ENCODE results near the gene SYAP1.
"Not testable (repeated sequence)": the region's sequence is repeated elsewhere in the genome, so short reads cannot be mapped to it uniquely, and the experiment has no call there.

SYAP1 gene

DNA sequence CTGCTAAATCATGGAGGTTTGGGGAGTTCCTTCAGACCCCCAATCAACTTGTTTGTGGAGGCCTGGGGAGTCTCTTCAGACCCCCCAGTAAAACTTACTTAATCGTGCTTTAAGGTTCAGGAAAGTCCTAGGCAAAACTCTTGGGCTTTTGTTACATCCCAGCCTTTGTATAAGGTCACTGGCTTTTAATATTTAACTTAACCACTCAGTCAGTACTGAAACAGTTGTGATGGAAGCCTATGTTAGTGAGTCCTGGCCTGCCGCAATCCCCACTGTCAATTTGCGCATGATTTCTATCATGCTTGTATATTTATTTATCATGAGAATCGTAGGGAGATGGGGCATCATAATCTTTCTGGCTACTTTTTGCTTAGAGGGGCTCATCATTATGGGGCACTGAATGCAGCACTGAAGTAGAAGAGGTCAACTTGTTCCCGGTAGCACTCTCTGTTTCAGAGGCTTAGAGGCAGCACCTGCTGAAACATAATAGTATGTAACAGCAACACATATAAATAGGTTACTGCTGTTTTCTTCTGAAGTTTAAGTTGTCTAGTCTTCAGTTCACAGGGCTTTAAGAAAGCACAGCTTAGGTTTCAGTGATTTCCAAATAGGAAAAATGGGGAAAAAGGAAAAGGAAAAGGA lies 7.1 kb downstream of the SYAP1 start:
- not testable (repeated sequence) for DNase-seq

DNA sequence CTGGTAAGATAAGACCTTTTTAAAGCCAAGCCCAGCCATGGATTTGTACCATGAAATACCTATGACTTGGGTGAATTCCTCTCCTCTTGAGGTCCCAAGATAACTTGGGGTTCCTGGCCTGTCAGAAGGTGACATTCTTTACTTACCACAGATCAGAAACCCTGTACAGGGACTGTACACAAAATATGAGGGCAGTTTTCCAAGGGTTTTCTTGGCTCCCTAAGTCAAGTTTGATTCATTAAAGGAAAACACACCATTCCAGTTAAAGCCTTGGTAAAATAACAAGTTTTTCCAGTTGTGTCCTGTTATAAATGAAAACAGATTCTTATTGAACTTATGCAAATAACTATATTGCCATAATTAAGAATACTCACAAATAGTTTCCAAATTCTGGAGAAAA lies 8.2 kb downstream of the SYAP1 start:
- no peak for DNase-seq

DNA sequence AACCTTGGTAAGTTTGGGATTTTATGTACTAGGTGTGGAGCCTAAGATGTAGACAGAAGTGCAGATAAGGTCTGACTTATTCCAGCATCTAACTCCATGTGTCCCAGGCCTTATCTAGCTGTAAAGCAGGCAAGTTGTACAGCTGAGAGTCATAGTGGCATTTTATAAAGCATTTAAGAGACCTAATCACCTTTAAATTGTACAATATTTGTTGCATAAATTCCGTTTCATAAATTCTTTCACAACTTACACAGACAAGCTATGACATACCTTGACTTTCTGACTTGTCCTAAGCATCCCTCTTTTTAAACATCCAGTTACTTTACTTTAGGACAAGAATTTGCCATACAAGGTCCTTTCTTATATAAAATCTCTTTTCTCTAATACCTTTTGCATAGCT lies 11.0 kb downstream of the SYAP1 start:
- DNase-seq, result no peak

DNA sequence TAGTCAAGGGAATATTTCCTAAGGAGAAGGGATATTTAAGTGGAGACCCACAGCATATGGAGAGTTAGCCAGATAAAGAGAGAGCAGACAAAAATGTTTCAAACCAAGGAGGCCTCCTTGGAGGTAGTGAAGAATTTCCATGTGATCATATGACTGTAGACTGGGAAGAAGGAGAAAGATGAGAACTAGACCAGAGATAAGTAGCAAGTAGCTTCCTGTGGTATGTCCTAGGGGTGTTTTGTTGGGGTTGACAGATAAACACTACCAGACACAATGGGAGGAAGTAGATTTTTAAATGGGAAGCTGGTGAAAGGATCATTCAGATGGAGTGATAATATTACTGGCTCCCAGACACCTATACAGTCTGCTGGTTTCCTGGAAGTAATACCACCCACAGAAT lies 13.6 kb downstream of the SYAP1 start:
- DNase-seq, result no peak

DNA sequence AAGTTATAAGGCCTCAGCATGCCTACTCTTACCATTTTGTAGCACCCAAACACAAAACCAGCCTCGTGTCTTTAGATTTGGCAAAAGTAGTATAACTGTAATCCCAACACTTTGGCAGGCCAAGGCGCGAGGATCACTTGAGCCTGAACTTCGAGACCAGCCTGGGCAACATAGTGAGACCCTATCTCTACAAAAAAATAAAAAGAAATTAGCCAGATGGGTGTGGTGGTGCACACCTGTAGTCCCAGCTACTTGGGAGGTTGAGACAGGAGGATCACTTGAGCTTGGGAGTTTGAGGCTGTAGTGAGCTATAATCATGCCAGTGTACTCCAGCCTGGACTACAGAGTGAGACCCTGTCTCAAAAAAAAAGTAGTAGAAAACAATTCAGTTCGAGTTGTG lies 17.6 kb downstream of the SYAP1 start:
- no peak for DNase-seq

DNA sequence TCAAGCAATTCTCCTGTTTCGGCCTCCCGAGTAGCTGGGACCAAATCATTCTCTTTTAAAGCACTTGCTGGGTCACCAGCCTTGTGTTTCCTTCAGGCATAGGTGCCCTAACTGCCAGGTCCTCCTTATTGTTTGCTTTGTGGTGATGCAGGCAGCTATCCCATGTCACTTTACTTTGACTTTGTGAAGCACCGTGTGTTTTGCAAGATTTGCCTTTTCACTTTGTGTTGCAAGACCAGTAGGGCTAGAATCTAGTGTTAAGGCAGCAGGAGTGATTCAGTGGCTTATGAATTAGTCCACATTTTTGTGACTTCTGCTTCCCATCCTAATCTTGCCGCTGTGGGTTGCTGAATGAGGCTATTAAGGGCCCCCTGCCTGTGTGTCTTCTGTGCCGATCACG lies 20.2 kb downstream of the SYAP1 start:
- no peak for DNase-seq

DNA sequence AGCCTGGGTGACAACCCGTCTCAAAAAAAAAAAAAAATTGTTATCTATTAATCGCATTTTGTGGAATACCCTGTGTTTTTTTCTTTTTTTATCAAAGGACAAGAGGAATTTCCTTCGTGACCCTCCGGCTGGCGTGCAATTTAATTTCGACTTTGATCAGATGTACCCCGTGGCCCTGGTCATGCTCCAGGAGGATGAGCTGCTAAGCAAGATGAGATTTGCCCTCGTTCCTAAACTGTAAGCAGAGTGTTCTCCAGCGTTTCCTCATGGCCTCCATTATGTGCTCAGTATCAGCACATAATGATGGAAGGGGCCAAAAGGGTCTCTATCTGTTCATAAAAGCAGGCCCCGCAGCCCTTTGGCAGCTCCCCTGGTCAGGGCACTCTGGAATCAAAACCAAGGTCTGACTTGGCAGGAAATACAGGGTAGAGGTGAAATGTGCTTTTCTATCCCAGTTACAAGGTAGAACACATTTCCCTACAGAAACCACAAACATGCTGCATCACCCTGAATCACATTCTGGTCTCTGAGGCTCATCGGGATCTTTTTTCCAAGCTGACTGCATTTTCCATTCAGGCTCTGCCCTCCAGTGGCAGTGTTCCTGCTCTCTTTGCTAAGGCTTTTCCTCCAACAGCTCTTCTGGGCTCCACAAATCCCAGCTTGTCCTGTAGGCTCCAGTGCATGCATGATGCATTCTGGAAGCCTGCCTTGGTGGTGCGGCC lies 24.4 kb downstream of the SYAP1 start:
- DNase-seq, result peak; percentile 66

DNA sequence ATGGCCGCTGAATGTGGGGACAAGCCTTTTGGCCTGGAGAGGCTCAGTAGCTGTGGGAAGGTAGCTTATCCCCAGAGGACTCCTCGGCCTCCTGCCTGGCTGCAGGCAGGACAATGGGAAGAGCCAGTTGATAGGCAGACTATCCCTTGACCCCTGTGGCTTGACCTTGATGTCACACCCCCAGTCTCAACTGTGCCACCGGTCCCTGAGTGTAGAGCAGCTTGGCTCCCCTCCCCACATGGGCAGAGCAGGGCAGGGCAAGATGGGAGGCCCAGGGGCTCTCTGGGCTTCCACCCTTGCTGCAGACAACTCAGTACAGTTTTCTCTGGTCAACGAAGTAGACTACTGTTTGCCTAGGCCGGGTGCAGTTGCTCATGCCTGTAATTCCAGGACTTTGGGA lies 25.7 kb downstream of the SYAP1 start:
- no peak for DNase-seq

DNA sequence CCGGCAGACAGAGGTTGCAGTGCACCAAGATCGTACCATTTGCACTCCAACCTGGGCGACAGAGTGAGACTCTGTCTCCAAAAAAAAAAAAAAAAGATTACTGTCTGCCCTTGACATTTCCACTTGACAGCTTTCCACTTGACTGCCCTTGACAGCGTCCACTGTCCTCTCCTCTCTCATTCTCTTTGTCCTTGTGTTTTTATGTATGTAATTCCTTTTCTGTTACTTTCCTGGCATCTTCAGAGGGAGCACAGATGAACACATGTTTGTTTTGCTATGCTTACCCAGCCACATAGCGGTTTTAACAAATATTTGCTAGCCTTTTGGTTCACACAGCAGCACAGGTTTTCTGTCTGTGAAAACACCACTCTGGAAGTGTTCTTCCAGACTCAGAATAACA lies 26.2 kb downstream of the SYAP1 start:
- no peak for DNase-seq

DNA sequence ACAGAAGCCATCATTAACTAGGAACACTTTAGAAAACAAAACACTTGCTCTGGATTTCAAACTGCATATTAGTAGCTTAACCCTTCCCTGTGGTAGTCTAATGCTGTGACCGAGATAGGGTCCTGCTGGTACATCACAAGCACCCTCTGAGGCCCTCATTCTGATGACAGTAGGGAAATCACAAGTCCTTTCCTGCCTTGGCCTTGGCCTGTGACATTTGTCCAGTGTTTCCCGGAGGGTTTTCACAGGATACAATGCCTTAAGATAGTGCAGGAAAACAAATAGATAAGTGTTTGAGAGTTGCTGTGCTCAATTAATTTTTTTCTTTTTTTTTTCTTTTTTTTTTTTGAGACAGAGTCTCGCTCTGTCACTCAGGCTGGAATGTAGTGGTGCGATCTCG lies 29.0 kb downstream of the SYAP1 start:
- no peak for DNase-seq

DNA sequence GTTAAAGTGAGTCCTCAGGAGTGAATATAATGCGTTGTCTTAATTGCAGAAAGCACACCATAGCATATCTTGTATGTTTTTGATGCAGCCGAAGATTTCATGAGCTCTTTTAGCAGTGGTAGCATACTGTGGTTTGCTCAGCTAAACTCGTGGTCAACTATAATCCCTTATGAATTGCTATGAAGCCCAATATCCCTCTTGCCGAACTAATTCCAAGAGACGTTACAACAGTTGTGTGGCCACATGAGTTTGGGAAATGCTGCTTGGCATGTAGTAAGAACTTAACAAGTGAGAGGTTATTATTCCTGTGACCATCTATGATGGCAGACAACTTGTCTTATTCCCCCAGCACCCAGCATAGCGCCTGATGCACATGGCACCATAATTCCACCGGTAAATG lies 30.7 kb downstream of the SYAP1 start:
- no peak for DNase-seq

DNA sequence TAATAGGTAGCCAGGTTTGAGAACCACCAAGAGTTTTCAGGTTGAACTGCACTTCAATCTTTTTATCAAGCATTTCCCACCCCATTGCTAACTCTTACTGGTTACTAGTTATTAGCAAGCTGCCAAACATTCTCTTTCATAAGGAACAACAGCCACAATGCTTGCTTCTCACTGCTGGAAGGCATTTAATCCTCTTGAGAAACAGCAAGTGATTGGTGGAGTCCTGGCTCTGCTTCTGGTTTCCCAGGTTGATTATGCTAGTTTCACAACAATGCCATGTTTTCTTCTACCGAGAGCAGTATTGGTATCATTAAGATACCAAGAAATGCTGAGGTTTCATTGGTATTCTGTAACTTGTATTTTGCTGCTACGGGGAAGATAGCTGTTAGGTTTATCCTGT lies 34.6 kb downstream of the SYAP1 start:
- DNase-seq, result no peak

DNA sequence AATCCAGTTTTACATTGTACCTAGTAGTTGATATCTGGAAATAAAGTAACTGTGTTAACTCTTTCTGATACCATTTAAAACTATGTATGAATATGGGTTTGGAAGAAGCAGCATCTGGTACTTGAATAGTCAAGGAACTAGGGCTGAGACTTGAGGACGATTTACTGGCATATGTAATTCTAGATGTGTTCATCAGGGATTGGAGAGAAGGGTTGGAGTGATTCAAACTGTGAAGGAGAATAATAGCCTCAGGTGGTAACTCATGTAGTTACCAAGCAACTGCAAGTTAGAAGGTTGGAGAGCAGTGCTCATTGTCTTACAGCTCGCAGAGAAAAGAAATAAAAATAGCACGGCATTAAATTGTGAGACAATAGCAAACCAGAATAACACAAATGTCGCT lies 37.3 kb downstream of the SYAP1 start:
- no peak for DNase-seq

DNA sequence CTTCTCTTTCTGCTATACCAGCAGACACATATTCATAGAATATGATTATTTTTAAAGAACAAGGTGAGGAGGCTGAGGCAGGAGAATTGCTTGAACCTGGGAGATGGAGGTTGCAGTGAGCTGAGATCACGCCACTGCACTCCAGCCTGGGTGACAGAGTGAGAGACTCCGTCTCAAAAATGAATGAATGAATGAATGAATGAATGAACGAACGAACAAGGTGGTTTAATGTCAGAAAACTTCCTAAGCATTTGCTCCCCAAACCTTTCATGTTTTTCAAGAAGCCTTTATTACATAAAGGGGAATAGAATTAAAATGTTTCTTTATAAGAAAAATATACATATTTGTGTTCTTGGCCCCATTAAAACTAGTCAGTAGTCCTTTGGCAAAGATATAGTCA lies 42.1 kb downstream of the SYAP1 start:
- DNase-seq, result not testable (repeated sequence)

DNA sequence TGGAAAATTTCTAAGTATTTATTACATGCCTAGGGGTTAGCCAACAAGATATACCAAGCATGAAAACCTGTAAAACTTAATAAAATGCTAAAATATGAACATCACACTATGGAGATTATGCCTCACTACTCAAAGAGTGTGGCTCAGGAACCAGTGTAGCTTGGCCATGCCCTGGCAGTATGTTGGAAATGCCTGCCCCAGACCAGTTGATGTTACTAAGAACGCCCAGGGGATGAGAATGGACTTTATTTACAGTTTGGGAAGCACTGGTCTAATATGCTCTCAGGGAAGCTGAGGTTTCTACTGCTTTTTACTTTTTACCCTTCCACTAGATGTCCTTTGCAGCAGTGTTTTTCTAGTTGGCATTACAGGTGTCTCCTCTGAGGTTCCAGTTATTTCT lies 43.2 kb downstream of the SYAP1 start:
- no peak for DNase-seq

DNA sequence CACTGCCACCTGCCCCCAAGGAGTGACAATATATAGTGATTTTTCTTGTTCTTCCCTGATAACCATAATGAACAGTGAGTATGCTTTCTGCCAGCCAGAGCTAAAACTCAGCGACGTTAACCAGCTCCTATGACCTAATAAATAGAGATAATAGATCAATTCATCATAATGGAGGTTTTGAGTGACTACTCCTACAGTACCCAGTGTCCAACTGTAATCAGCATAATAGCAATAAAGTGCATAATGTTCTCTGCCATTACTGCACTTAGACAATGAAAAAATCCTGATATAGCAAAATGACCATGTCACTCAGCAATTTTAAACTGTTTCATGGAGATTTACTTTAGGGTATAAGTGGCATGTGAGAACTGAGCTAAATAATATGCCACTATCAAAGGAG lies 46.2 kb downstream of the SYAP1 start:
- no peak for DNase-seq

DNA sequence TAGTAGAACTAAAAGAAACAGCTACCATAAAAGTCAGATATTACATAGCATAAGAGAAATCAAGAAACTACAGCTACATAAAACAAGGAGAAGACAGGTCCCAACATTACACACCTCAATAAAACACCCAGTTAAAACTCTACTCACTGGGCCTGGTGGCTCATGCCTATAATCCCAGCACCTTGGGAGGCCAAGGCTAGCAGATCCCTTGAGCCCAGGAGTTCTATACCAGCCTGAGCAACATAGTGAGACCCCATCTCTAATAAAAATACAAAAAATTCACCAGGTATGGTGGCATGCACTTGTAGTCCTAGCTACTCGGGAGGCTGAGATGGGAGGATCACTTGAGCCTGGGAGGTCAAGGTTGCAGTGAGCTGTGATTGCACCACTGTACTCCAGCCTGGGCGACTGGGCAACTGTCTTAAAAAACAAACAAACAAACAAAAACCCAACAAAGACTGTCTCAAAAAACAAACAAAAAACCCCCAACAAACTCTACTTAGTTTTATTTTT lies 51.6 kb downstream of the SYAP1 start:
- no peak for DNase-seq

DNA sequence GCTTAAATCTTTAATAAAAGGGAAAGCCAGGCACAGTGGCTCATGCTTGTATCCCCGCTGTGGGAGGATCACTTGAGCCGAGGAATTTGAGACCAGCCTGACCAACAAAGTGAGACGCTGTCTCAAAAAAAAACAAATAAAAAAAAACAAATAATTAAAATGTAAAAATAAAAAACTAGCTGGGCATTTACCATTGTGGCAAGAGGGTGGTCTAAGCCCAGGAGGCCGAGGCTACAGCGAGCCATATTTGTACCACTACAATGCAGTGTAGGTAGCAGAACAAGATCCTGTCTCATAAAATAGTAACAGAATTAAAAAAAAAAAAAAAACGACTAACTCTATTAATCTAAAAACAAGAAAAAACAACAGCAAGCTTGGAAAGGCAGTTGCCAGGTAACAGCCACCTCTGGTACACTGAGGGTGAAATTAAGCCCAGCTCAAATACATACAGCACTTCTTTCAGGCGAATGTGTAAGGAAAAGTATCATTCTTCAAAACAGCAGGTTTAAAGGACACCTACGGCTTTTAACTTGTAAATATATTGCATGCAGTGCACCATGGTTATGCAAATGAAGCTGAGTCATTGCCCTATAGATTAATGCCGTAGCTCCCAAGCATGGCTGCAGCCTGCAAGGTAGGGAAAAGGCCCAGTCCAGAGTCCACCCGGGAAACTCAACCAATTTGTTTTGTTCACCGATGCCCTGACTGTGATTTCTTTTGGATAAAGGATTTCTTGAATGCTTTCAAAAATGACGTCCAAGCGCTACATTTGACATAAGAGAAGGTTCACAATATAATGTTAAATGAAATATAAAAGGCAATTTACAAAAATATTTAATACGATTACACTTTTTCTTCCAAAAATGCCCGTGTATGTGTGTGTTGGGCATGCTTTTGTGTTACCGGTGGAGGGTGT lies 52.3 kb downstream of the SYAP1 start:
- DNase-seq, result peak; percentile 68

DNA sequence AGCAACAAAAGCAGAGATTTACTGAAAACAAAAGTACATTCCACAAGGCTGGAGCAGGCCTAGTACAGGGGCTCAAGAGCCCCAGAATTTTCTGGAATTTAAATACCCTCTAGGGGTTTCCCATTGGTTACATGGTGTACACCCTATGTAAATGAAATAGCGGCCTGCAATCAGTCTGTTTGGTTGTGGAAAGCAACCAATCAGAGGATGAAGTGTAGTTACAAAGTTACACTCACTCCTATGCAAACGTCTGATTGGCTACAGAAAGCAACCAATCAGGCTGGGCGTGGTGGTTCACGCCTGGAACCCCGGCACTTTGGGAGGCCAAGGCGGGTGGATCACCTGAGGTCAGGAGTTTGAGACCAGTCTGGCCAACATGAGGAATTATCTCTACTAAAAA lies 53.0 kb downstream of the SYAP1 start:
- DNase-seq, result no peak

DNA sequence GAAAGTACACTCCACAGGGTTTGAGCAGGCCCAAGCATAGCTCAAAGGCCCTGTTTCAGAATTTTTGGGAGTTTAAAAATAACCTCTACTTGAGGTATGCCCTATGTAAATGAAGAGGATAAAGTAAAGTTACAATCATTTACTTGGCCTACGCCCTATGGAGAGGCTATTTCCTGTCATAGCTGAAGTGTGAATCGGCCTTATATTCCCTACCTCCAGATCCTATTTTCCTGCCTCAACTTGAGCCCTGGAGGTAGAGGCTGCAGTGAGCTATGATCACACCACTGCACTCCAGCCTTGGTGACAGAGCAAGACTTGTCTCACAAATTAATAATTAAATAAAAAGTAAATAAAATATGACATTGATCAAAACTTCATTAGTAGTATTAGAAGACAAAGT lies 55.3 kb downstream of the SYAP1 start:
- no peak for DNase-seq

DNA sequence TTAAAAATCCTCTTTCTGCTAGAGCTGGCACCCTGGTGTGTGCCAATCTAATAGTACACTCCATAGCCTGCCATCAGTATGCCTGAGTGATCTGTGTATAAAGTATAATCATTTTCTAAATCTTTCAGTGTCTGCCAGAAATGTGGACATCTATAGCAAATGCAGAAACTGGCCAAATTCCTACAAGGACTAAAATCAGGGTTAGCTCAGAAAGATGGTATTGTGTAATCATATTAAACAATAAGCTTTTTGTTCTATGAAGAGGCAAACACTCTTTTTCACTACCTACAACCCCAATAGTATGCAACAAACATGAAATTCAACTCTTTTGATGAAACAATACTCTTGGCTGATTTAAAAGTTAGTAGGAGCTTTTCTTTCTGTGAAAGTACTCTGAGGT lies 59.1 kb downstream of the SYAP1 start:
- no peak for DNase-seq

DNA sequence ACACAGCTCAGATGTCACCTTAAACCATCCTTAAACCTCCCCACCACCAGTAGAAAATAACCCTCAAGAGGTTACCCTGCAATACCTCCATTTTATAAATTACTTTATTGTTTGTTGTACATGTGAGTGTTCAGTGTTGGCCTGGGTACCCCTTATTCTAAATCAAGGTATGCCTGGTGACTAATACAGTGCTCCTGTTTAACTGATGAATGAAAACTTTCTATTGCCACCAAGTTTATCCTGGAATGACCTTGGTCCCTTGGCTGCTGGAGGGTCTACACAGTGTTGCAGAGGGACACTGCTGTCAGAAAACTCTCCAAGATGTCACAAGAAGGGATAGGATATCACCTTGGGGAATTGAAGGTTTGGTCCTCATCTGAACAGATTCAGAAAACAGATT lies 59.6 kb downstream of the SYAP1 start:
- no peak for DNase-seq

DNA sequence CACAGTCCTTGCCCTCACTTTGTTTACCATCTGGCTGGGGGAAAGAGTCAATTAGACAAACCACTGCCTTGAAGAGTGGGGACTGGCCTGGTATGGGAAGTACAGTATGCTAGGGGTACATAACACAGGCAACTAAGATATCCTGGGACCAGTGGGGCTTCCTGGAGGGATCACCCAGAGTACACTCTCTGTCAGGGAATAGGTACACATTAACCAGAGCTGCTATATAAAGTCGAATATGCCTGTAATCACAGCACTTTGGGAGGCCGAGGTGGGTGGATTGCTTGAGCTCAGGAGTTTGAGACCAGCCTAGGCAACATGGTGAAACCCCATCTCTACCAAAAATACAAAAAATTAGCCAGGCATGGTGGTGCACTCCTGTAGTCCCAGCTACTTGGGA lies 60.4 kb downstream of the SYAP1 start:
- not testable (repeated sequence) for DNase-seq

DNA sequence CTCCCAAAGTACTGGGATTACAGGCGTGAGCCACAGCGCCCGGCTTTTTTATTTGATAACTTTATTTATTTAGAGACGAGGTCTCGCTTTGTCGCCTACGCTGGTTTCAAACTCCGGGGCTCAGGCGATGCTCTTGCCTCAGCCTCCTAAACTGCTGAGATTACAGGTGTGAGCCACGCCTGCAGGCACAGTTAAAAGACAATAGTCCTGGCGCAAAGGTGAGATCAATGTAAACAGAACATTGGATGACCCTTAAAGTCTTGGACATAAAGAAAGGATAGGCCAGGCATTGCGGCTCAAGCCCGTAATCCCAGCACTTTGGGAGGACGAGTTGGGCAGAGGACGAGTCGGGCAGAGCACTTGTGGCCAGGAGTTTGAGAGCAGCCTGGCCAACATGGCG lies 64.0 kb downstream of the SYAP1 start:
- DNase-seq, result no peak
